Peyer's patch (tissue), 4 donors: ENCODE measurements around the gene FKTN. TPM values are rescaled to one million over a fixed set of nuclear protein-coding genes. Genes with fewer than 3 reads are reported as not detected.

Source experiments
- DNase-seq, 3 donors: peaks; one replicate each; pipeline ENCODE4 v3.0.0-alpha.2; 2017 to 2019
- H3K27ac ChIP-seq, 4 donors: fragments of 200-600 bp; sonication (generic); one replicate each; pipeline ENCODE4 v1.5.1; 2016 to 2019
- H3K27me3 ChIP-seq, 2 donors: fragments of 200-600 bp; sonication (generic); one replicate each; pipeline ENCODE4 v1.5.1; 2019
- H3K36me3 ChIP-seq, 3 donors: fragments of 200-600 bp; sonication (generic); one replicate each; pipeline ENCODE4 v1.5.1; 2016 to 2019
- H3K4me1 ChIP-seq, 4 donors: fragments of 200-600 bp; sonication (generic); one replicate each; pipeline ENCODE4 v1.5.1; 2016 to 2019
- H3K4me3 ChIP-seq, 4 donors: fragments of 200-600 bp; sonication (generic); 1 replicate in 3 of 4; 2 replicates in 1 of 4; pipeline ENCODE4 v1.5.1; 2016 to 2019; ENCODE audit warnings: mild to moderate bottlenecking in 1 of 4
- H3K9me3 ChIP-seq, 4 donors: fragments of 200-600 bp; sonication (generic); one replicate each; pipeline ENCODE4 v1.5.1; 2016 to 2019; ENCODE audit warnings: mild to moderate bottlenecking in 1 of 4
- CTCF ChIP-seq, 6 experiments: fragments of 450-650 bp in 4 of 6; fragments of 200-600 bp in 2 of 6; sonication (generic) in 1 of 6; IDR thresholded peaks; one replicate each; pipeline ENCODE4 v1.5.1; 2017 to 2019; ENCODE audit warnings: antibody characterized with exemption in 6 of 6, mild to moderate bottlenecking in 3 of 6, moderate library complexity in 1 of 6
- POLR2A ChIP-seq, 2 donors: fragments of 450-650 bp; IDR thresholded peaks; one replicate each; pipeline ENCODE4 v1.5.1; 2017; ENCODE audit warnings: antibody characterized with exemption in 2 of 2, mild to moderate bottlenecking in 2 of 2, moderate library complexity in 2 of 2
- total RNA-seq, 4 donors: library from RNA; depleted of rRNA; stranded (reverse); fragments of >200 nt; gene quantifications; one replicate each; pipeline ENCODE4 v1.1.0, GENCODE V29; 2016

FKTN gene
- total RNA-seq, 4 donors from 2014 or later: 5.0 to 22.1 (median 8.4) TPM

- Histone ChIP-seq H3K27ac (no peak overlapping the region), H3K4me1 (no peaks in the 10 kb centered on the region), H3K4me3 (no peak overlapping the region), H3K9me3 (no peaks in the 10 kb centered on the region), H3K36me3 (no peaks in the 10 kb centered on the region), H3K27me3 (no peaks in the 10 kb centered on the region)
- no peak for DNase-seq
- no peak for TF ChIP-seq POLR2A (IDR thresholded peaks at IDR 0.05)
- TF ChIP-seq CTCF (IDR thresholded peaks at IDR 0.05): no peak
Observed at GRCh38 chr9:105643795-105644194, 85.9 kb downstream of the FKTN start.

- H3K9me3 ChIP-seq: no peaks in the 10 kb centered on the region
- no peaks in the 10 kb centered on the region for H3K36me3 ChIP-seq
- no peaks in the 10 kb centered on the region for H3K27me3 ChIP-seq
- no peak overlapping the region for H3K27ac ChIP-seq
- no peak for TF ChIP-seq CTCF (IDR thresholded peaks at IDR 0.05)
- TF ChIP-seq POLR2A (IDR thresholded peaks at IDR 0.05): no peak
- DNase-seq: no peak
- H3K4me3 ChIP-seq: no peak overlapping the region
- H3K4me1 ChIP-seq: no peaks in the 10 kb centered on the region
Observed at GRCh38 chr9:105646879-105647594, 89.1 kb downstream of the FKTN start.

- no peaks in the 10 kb centered on the region for H3K27me3 ChIP-seq
- no peak overlapping the region for H3K27ac ChIP-seq
- H3K9me3 ChIP-seq: no peaks in the 10 kb centered on the region
- H3K36me3 ChIP-seq: no peaks in the 10 kb centered on the region
- no peaks in the 10 kb centered on the region for H3K4me1 ChIP-seq
- TF ChIP-seq CTCF (IDR thresholded peaks at IDR 0.05): no peak
- TF ChIP-seq POLR2A (IDR thresholded peaks at IDR 0.05): no peak
- no peak for DNase-seq
- no peak overlapping the region for H3K4me3 ChIP-seq
Observed at GRCh38 chr9:105647595-105648349, 89.8 kb downstream of the FKTN start.

- no peaks in the 10 kb centered on the region for H3K9me3 ChIP-seq
- no peak for DNase-seq
- H3K27me3 ChIP-seq: peaks cover 0 to 6% of the 10 kb centered on the region in 2 donors
- peaks cover 0 to 9% (median 0%) of the 10 kb centered on the region in 4 donors for H3K4me1 ChIP-seq
- H3K36me3 ChIP-seq: no peaks in the 10 kb centered on the region
- no peak for TF ChIP-seq POLR2A (IDR thresholded peaks at IDR 0.05)
- no peak for TF ChIP-seq CTCF (IDR thresholded peaks at IDR 0.05)
- H3K27ac ChIP-seq: no peak overlapping the region
- H3K4me3 ChIP-seq: no peak overlapping the region
Observed at GRCh38 chr9:105651806-105652205, 93.9 kb downstream of the FKTN start.

- TF ChIP-seq POLR2A (IDR thresholded peaks at IDR 0.05): no peak
- TF ChIP-seq CTCF (IDR thresholded peaks at IDR 0.05): peak in 4 of 6 experiments; percentile 22 to 46 (median 37)
- Histone ChIP-seq H3K4me3 (peak overlapping the region; percentile 23 to 63 (median 49)), H3K36me3 (no peaks in the 10 kb centered on the region), H3K4me1 (peaks cover 0 to 9% (median 0%) of the 10 kb centered on the region in 4 donors), H3K27ac (no peak overlapping the region), H3K9me3 (no peaks in the 10 kb centered on the region), H3K27me3 (peaks cover 0 to 8% of the 10 kb centered on the region in 2 donors)
- DNase-seq: peak in 2 of 3 donors; percentile 52 to 56
Observed at GRCh38 chr9:105656131-105656921, 98.4 kb downstream of the FKTN start.
